ENCODE results near the gene TBR1.

TBR1 gene

DNA sequence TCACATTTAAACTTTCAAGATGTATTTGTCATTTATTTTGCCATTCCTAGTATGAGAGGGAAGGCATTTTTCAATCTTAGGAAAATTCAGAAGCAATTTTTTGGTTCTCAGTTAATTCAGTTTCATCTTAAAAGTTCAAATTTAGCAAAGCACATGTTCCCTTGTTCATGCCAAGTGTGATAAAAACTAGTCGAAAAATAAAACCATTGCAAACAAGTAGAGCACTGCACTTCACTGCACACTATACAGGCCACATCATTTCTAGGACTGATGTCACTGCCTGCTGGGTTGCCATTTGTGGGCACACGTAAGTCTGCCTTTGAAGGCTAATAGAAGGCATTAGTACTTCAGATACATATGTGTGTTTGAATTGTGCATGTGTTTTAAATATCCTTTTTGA is 14.3 kb downstream of the TBR1 start:
- DNase-seq: no peak

DNA sequence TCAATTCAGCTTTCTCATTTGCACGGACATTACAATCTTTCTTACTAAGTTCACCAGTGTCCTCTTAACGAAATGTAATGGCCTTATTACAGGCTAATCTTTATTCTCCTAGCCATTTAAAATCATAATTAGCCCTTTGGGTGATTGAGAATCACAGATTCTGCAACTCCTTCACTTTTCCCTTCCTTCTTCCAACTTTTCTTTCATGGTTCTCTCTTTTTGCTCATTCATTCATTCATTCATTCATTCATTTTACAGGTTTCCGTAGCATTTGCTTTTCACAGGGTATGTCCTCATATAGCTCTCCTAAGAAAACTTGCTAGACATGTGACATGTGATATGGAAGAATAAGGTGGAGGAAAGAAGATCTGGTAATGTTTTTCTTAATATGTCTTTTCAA is 16.0 kb downstream of the TBR1 start:
- DNase-seq: no peak

DNA sequence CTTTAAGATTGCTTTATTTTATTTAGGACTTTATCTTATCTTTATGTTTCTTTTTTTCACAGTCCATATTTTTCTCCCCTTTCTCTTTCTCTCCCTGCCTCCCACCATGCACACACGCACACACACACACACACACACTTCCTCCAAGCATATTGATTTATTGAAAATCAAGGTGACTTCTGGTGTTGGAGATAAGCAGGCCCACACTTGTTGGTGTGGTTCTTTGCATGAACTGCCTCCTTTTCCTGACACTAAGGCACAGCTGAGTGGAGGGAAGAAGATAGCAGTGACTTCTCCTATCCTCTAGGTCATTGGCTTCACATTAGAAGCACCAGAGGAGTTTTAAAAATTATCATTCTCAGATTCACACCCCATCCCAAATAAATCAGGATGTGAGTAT is 18.0 kb downstream of the TBR1 start:
- no peak for DNase-seq

DNA sequence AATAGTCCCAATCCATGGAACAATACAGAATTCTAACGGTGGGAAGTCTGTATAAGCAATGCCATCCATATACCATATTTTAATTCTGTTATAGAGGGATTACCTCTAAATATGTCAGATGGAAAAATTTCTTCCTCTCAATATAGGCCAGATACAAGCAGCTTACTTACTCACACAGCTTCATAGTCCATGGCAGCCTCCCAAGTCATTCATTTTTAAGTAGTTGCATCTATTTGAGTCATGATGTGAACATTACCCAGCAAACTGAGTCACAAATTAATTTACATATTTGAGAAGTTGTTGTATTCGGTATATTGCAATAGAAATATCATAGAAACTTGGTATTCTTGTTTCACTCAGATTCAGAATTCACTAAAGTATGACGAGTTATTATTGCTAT is 20.3 kb downstream of the TBR1 start:
- no peak for DNase-seq

DNA sequence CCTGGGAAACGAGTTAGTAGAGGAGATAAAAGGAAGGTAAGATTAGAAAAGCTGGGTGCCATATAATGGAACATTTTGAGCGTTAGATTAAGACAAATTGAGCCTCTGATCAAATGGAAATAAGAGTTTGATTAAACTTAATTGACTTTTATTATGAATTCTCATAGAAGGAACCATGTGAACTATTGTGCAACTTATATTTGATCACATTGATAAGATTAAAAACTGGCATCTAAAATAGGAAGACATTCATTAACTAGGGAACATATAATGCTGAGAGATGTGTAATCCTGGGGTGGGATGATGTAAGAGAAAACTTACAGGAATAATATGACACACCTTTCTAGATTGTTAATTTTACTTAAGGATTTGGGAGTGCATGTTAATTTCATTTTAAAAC is 22.5 kb downstream of the TBR1 start:
- no peak for DNase-seq

DNA sequence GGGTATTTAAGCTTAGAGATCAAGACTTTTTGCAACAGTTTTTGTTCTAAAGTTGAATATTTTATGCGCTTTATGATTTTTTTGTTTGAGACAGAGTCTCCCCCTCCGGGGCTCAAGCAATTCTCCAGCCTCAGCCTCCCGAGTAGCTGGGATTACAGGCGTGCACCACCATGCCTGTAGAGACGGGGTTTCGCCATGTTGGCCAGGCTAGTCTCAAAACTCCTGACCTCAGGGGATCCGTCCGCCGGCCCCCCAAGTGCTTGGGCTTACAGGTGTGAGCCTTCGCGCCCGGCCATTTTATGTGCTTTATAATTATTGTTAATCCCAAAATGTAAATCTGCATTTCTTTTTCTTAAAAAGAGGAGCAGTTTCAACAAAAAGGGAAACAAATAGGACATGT is 29.0 kb downstream of the TBR1 start:
- no peak for DNase-seq

DNA sequence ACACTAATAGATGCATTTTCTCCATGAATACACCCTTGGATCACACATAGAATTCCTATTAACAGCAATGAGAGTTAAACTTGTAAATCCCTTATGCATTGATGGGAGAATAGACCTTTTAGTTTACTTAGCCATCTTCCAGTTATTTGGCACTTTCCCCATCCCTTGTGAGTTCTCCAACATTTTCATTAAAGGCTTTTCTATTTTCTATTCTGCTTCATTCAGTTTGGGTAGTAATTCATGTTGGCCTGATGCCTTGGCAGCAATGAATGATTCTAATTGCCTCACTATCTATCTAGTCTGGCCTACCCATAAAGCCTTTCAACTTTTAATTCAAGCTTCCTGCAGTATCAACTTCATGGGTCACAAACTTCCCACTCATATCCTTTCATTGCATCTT is 32.3 kb downstream of the TBR1 start:
- no peak for DNase-seq

DNA sequence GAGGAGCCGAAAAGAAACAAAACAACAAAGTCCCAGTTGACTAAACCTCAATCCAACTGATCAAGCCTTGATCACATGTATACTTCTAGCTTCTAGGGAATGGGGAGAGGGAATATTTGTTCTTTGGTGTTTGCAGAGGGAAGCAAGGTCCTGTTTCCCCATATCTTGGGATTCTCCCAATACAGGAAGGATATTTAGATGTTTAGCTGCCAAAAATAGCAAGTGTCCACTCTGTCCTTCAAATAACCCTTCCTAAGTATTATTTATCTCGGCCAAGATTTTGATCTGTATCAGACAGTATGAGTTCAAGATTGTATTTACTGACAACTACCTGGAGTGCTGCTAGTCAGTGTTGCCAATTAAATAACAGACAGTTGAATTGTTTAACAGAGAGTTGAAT is 55.5 kb downstream of the TBR1 start:
- DNase-seq: no peak

DNA sequence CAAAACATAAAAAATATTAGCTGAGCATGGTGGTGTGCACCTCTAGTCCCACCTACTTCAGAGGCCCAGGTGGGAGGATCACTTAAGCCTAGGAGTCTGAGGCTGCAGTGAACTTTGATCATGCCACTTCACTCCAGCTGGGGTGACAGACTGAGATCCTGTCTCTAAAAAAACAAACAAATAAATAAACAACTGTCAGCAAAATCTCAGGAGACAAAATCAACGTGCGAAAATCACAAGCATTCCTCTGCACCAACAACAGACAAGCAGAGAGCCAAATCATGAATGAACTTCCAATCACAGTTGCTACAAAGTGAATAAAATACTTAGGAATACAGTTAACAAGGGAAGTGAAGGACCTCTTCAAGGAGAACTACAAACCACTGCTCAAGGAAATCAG is 58.8 kb downstream of the TBR1 start:
- no peak for DNase-seq

All from stimulated activated CD4-positive, alpha-beta T cell treated with anti-CD3 and anti-CD28 coated beads, Interleukin-2, amount 100 ng/mL, for 48 hours (primary cell).